Measurements from ENCODE around the gene FCGBP.
"Not testable (repeated sequence)": the region's sequence is repeated elsewhere in the genome, so short reads cannot be mapped to it uniquely, and the experiment has no call there.

Gene FCGBP

GRCh38 chr19:39916236-39916635 is 18.2 kb downstream of the FCGBP start:
- DNase-seq: peak; percentile 70

- DNase-seq: no peak
These were observed 18.6 kb downstream of the FCGBP start for GRCh38 chr19:39915848-39916215.

- no peak for DNase-seq
These were observed 19.2 kb downstream of the FCGBP start for GRCh38 chr19:39915101-39915847.

GRCh38 chr19:39913682-39914333 is 20.6 kb downstream of the FCGBP start:
- no peak for DNase-seq

GRCh38 chr19:39908803-39909202 is 25.6 kb downstream of the FCGBP start:
- no peak for DNase-seq

GRCh38 chr19:39906820-39907611 is 27.4 kb downstream of the FCGBP start:
- DNase-seq: no peak

- DNase-seq: no peak
These were observed 28.2 kb downstream of the FCGBP start for GRCh38 chr19:39906283-39906682.

GRCh38 chr19:39903486-39904091 is 30.8 kb downstream of the FCGBP start:
- not testable (repeated sequence) for DNase-seq

- not testable (repeated sequence) for DNase-seq
These were observed 32.1 kb downstream of the FCGBP start for GRCh38 chr19:39902326-39902725.

- DNase-seq: not testable (repeated sequence)
These were observed 32.8 kb downstream of the FCGBP start for GRCh38 chr19:39901681-39902080.

- DNase-seq: not testable (repeated sequence)
These were observed 35.6 kb downstream of the FCGBP start for GRCh38 chr19:39898858-39899257.

- DNase-seq: not testable (repeated sequence)
These were observed 36.8 kb downstream of the FCGBP start for GRCh38 chr19:39897511-39898245.

GRCh38 chr19:39895096-39895495 is 39.3 kb downstream of the FCGBP start:
- DNase-seq: not testable (repeated sequence)

- DNase-seq: not testable (repeated sequence)
These were observed 40.2 kb downstream of the FCGBP start for GRCh38 chr19:39894236-39894606.

GRCh38 chr19:39893366-39894235 is 40.8 kb downstream of the FCGBP start:
- not testable (repeated sequence) for DNase-seq

GRCh38 chr19:39892506-39892902 is 41.9 kb downstream of the FCGBP start:
- not testable (repeated sequence) for DNase-seq

GRCh38 chr19:39891660-39892505 is 42.6 kb downstream of the FCGBP start:
- peak; percentile 32 for DNase-seq

- DNase-seq: no peak
These were observed 43.5 kb downstream of the FCGBP start for GRCh38 chr19:39890755-39891551.
